Kidney (tissue), 14 donors: Measurements from ENCODE around the gene MEGF11. TPM values are rescaled to one million over a fixed set of nuclear protein-coding genes. Genes with fewer than 3 reads are reported as not detected.

Source experiments
- DNase-seq, 5 donors: peaks; one replicate each; pipeline ENCODE4 v3.0.0-alpha.2; 2013 to 2020
- FAIRE-seq: peaks from 2 replicates; lab custom pipeline; 2012; peaks lifted over from hg19 to GRCh38; lab: Jason Lieb, UNC
- H3K27ac ChIP-seq, 2 donors: one replicate each; pipeline ENCODE4 v1.7.0; 2013; ENCODE audit warnings: low read depth in 2 of 2, low read length in 2 of 2, inconsistent platforms in 1 of 2
- H3K27me3 ChIP-seq: one replicate; pipeline ENCODE4 v1.7.1; 2013; ENCODE audit warnings: low read length, inconsistent platforms; ENCODE audit not compliant: control insufficient read depth, insufficient read depth
- H3K36me3 ChIP-seq, 3 donors: one replicate each; pipeline versions ENCODE4 v1.7.0 to v1.7.1; 2013; ENCODE audit warnings: low read length in 3 of 3, control low read depth in 1 of 3, inconsistent platforms in 1 of 3; ENCODE audit not compliant: insufficient read depth in 3 of 3, control insufficient read depth in 2 of 3
- H3K4me1 ChIP-seq, 3 donors: one replicate each; pipeline versions ENCODE4 v1.7.0 to v1.7.1; 2013; ENCODE audit warnings: low read length in 3 of 3, inconsistent platforms in 1 of 3, low read depth in 1 of 3; ENCODE audit not compliant: control insufficient read depth in 2 of 3, insufficient read depth in 2 of 3
- H3K4me3 ChIP-seq, 3 donors: one replicate each; pipeline versions ENCODE4 v1.7.0 to v1.8.1; 2013; ENCODE audit warnings: low read length in 3 of 3, control low read depth in 1 of 3, inconsistent platforms in 1 of 3
- H3K9ac ChIP-seq, 3 donors: one replicate each; pipeline versions ENCODE4 v1.7.0 to v1.7.1; 2013; ENCODE audit warnings: low read length in 3 of 3, control low read depth in 1 of 3, inconsistent platforms in 1 of 3
- H3K9me3 ChIP-seq, 3 donors: one replicate each; pipeline versions ENCODE4 v1.7.0 to v1.7.1; 2013; ENCODE audit warnings: low read length in 3 of 3, control low read depth in 1 of 3, inconsistent platforms in 1 of 3; ENCODE audit not compliant: control insufficient read depth in 2 of 3, insufficient read depth in 1 of 3
- CTCF ChIP-seq: IDR thresholded peaks from 3 replicates; pipeline ENCODE4 v1.5.1; 2012; ENCODE audit warnings: mild to moderate bottlenecking, moderate library complexity, borderline replicate concordance; ENCODE audit not compliant: insufficient read depth; ENCODE audit errors: extremely low read depth
- intact Hi-C: fragments of 100-400 bp; cut with DNase I; formaldehyde crosslinking; loops from one replicate; pipeline ENCODE4 v1.11.1; 2022
- polyA plus RNA-seq: library from polyadenylated mRNA; stranded (reverse); fragments of 350-450 nt; fragmentation: Illumina TruSeq; extraction: RNeasy Lipid Tissue Mini Kit (QIAGEN cat#74804); gene quantifications from one replicate; pipeline ENCODE4 v1.2.3, GENCODE V29; 2014; ENCODE audit warnings: low read depth, low replicate concordance; ENCODE audit not compliant: insufficient read depth
- total RNA-seq: library from RNA; stranded (reverse); fragmentation: NEBNext Ultra II Directional; extraction: Animal tissue kit (Norgen Biotek cat#: 25700); gene quantifications from one replicate; pipeline ENCODE4 v1.2.1, GENCODE V29; 2021
- donor health status: control.
- donor health status: control.
- donor health status: control.
- donor health status: control.
- donor health status: control.
- donor health status: DM: yes; HTN: yes; CAD: no.
- donor health status: Normal renal cell carcinoma (clear cell type).

The MEGF11 gene
- total and polyA plus RNA-seq, 2 donors from 2014 or later = 10.4 to 41.8 TPM

- no peak for FAIRE-seq
- TF ChIP-seq CTCF = no peak
- H3K36me3 ChIP-seq = no peaks in the 10 kb centered on the region
- H3K9ac ChIP-seq = no peak overlapping the region
- H3K4me3 ChIP-seq = no peak overlapping the region
- H3K27ac ChIP-seq = no peak overlapping the region
- no peaks in the 10 kb centered on the region for H3K4me1 ChIP-seq
- intact Hi-C loops = no loop called here
- H3K9me3 ChIP-seq = no peaks in the 10 kb centered on the region
- peak; percentile 53 to 81 (median 63) for DNase-seq
- H3K27me3 ChIP-seq = no peaks in the 10 kb centered on the region
Observed at GRCh38 chr15:66080717-66081398, 172.7 kb downstream of the MEGF11 start.

- TF ChIP-seq CTCF = no peak
- Histone ChIP-seq H3K36me3 (no peaks in the 10 kb centered on the region), H3K27me3 (no peaks in the 10 kb centered on the region), H3K4me3 (no peak overlapping the region), H3K9ac (no peak overlapping the region), H3K27ac (no peak overlapping the region), H3K9me3 (no peaks in the 10 kb centered on the region), H3K4me1 (no peaks in the 10 kb centered on the region)
- DNase-seq = no peak
- intact Hi-C loops = no loop called here
- FAIRE-seq = no peak
Observed at GRCh38 chr15:66078929-66079275, 174.6 kb downstream of the MEGF11 start.

GRCh38 chr15:66078196-66078928, 175.2 kb downstream of the MEGF11 start:
- Histone ChIP-seq H3K4me3 (no peak overlapping the region), H3K9ac (no peak overlapping the region), H3K36me3 (no peaks in the 10 kb centered on the region), H3K9me3 (no peaks in the 10 kb centered on the region), H3K27ac (no peak overlapping the region), H3K4me1 (no peaks in the 10 kb centered on the region), H3K27me3 (no peaks in the 10 kb centered on the region)
- no peak for FAIRE-seq
- DNase-seq = peak in 1 of 5 donors; percentile 22
- no peak for TF ChIP-seq CTCF
- intact Hi-C loops = no loop called here
